Duodenal mucosa (tissue), 2 donors: ENCODE data around the gene PPP2R3A.
A peak's percentile ranks its signal among the peaks of the same experiment; 100 is the strongest.
"Not testable (repeated sequence)": the region's sequence is repeated elsewhere in the genome, so short reads cannot be mapped to it uniquely, and the experiment has no call there.

Experiments
- H3K27ac ChIP-seq: one replicate; pipeline ENCODE4 v1.7.0; 2013; ENCODE audit warnings: low read depth, low read length
- H3K27me3 ChIP-seq, 2 donors: one replicate each; pipeline ENCODE4 v1.7.0; 2013; ENCODE audit warnings: low read length in 2 of 2, control low read depth in 1 of 2; ENCODE audit not compliant: insufficient read depth in 2 of 2, control insufficient read depth in 1 of 2
- H3K36me3 ChIP-seq, 2 donors: one replicate each; pipeline ENCODE4 v1.7.0; 2013; ENCODE audit warnings: low read length in 2 of 2, control low read depth in 1 of 2; ENCODE audit not compliant: insufficient read depth in 2 of 2, control insufficient read depth in 1 of 2
- H3K4me1 ChIP-seq, 2 donors: one replicate each; pipeline ENCODE4 v1.7.0; 2013; ENCODE audit warnings: low read length in 2 of 2, control low read depth in 1 of 2; ENCODE audit not compliant: insufficient read depth in 2 of 2, control insufficient read depth in 1 of 2
- H3K4me3 ChIP-seq, 2 donors: one replicate each; pipeline ENCODE4 v1.7.0; 2013; ENCODE audit warnings: low read length in 2 of 2, low read depth in 1 of 2
- H3K9ac ChIP-seq, 2 donors: one replicate each; pipeline ENCODE4 v1.7.0; 2013; ENCODE audit warnings: low read length in 2 of 2, low read depth in 1 of 2
- H3K9me3 ChIP-seq, 2 donors: one replicate each; pipeline ENCODE4 v1.7.0; 2013; ENCODE audit warnings: low read length in 2 of 2, control low read depth in 1 of 2; ENCODE audit not compliant: control insufficient read depth in 1 of 2

The PPP2R3A gene

DNA sequence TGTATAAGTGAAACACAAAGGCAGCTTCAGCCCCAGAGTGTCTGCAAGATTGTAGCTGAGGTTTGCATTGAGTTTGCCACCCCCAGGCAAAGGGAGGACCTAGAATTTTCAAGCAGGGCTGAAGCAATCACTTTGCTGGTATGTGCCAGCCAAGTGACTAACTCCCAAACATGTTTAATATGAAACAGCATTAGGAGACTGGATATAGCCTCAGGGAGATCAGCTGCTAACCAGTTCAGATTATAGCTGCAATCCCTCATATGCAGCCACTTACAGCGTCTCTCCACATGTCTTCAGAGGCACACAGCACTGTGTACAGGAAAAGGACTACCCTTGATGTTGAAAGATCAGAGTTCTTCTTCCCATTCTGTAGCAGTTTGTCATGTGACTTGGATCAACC lies 38.4 kb upstream of the PPP2R3A start:
- Histone ChIP-seq H3K4me3 (no peak overlapping the region), H3K27me3 (no peaks in the 10 kb centered on the region), H3K9ac (no peak overlapping the region), H3K36me3 (no peaks in the 10 kb centered on the region), H3K9me3 (no peaks in the 10 kb centered on the region), H3K27ac (no peak overlapping the region), H3K4me1 (no peaks in the 10 kb centered on the region)

DNA sequence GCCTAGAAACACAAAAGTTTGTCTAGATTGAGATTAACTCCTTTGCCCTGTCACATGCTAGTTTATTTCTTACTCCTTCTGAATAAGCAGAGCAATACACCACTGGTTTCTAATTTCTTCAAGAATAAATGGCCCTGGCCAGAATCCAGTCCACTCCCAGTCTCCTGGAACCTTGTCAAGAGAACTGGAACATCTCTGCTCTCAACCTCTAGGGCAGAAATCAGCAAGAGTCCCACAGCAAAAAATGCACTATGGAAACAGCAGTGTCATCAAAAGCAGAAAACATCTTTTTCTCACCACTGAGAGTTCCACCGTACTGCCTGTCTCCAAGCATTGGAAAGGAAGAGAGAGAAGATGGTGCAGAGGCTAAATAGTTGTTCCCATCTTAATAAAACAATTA lies 35.9 kb upstream of the PPP2R3A start:
- Histone ChIP-seq H3K27me3 (no peaks in the 10 kb centered on the region), H3K27ac (no peak overlapping the region), H3K4me3 (no peak overlapping the region), H3K4me1 (no peaks in the 10 kb centered on the region), H3K9ac (no peak overlapping the region), H3K9me3 (no peaks in the 10 kb centered on the region), H3K36me3 (no peaks in the 10 kb centered on the region)

DNA sequence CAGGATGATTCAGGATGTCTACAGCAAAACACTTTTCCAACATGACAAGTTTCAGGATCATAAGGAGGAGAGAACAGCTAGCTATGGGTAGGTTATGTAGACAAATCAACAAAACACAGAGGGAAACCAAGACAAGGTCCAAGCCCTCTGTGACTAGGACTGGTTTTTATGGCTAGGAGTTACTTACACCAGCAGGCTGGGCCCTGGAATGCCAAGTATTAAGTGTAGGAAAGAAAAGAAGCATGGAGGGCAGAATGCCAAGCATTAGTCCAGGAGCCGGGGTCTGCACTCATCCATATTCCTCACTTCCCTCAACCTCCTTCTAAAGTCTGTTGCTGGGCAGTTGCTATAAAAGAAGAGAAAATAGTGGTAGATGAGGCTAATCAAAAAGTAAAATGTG lies 35.3 kb upstream of the PPP2R3A start:
- H3K27me3 ChIP-seq: no peaks in the 10 kb centered on the region
- no peak overlapping the region for H3K27ac ChIP-seq
- H3K9ac ChIP-seq: no peak overlapping the region
- no peaks in the 10 kb centered on the region for H3K9me3 ChIP-seq
- H3K4me3 ChIP-seq: no peak overlapping the region
- no peaks in the 10 kb centered on the region for H3K4me1 ChIP-seq
- no peaks in the 10 kb centered on the region for H3K36me3 ChIP-seq

DNA sequence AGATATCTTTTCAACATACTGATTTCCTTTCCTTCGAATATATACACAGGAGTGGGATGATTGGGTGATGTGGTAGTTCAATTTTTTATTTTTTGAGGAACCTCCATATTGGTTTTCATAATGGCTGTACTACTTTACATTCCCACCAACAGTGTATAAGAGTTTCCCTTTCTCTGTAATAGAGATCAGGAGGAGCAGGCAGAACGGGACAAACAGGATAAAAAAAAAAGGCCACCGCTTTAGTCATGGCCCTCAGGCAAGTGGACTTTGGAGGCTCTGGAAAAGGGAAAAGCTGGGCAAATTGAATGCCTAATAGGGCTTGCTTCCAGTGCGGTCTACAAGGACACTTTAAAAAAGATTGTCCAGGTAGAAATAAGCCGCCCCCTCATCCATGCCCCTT lies 30.4 kb upstream of the PPP2R3A start:
- H3K4me3 ChIP-seq, H3K9ac ChIP-seq, H3K4me1 ChIP-seq, H3K36me3 ChIP-seq, H3K27me3 ChIP-seq, H3K9me3 ChIP-seq, H3K27ac ChIP-seq: not testable (repeated sequence)

DNA sequence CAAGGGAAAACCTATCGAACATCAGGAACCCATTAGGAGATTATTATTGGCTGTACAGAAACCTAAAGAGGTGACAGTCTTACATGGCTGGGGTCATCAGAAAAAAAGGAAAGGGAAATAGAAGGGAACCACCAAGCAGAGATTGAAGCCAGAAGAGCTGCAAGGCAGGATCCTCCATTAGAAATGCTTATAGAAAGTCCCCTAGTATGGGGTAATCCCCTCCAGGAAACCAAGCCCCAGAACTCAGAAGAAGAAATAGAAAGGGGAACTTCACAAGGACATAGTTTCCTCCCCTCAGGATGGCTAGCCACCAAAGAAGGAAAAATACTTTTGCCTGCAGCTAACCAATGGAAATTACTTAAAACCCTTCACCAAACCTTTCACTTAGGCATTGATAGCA lies 27.8 kb upstream of the PPP2R3A start:
- not testable (repeated sequence) for H3K27me3 ChIP-seq, H3K4me3 ChIP-seq

DNA sequence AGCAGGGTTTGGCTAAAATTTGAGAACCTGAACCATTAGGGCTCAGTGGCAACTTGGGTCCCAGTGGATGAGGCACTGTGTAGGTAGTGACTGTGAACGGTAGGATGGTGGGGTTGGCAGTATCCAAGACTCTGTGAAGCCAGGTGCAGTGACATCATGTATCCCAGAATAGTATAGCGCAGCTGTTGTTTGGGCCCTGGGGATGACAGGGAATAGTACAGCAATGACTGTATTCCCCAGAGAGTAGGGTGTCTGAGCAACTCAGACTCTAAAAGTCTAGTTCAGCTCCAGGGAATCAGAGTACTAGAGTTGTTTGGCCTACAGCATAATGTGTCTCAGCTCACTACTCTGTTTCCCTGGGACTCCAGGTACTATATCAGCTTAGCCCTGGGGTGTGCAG lies 20.7 kb upstream of the PPP2R3A start:
- no peak overlapping the region for H3K9ac ChIP-seq
- H3K4me1 ChIP-seq: no peaks in the 10 kb centered on the region
- no peaks in the 10 kb centered on the region for H3K9me3 ChIP-seq
- H3K36me3 ChIP-seq: no peaks in the 10 kb centered on the region
- no peak overlapping the region for H3K4me3 ChIP-seq
- no peaks in the 10 kb centered on the region for H3K27me3 ChIP-seq
- no peak overlapping the region for H3K27ac ChIP-seq

More for the DNA sequence above, 27.8 kb upstream of the PPP2R3A start:
- H3K9me3 ChIP-seq, H3K27ac ChIP-seq, H3K36me3 ChIP-seq, H3K9ac ChIP-seq, H3K4me1 ChIP-seq: not testable (repeated sequence)

DNA sequence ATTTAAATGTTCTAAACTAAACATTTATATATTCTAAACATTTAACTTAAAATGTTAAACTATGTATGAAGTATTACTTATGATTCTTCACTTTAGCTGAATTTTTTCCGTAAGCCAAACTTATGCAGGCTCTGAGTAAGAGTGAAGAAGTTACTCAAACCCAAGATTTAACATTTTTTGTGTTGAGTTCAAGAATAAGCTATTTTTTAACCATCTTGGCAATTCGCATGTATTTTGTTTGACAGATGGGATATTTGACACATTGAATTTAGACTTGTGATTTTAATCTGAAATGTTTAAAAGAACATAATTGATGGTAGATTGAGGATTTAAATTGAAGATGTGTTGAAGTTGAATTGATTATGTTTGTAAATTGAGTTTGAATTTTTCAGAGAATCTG lies 14.6 kb upstream of the PPP2R3A start:
- Histone ChIP-seq H3K4me3 (no peak overlapping the region), H3K27me3 (no peaks in the 10 kb centered on the region), H3K9me3 (no peaks in the 10 kb centered on the region), H3K4me1 (no peaks in the 10 kb centered on the region), H3K27ac (no peak overlapping the region), H3K9ac (no peak overlapping the region), H3K36me3 (no peaks in the 10 kb centered on the region)

DNA sequence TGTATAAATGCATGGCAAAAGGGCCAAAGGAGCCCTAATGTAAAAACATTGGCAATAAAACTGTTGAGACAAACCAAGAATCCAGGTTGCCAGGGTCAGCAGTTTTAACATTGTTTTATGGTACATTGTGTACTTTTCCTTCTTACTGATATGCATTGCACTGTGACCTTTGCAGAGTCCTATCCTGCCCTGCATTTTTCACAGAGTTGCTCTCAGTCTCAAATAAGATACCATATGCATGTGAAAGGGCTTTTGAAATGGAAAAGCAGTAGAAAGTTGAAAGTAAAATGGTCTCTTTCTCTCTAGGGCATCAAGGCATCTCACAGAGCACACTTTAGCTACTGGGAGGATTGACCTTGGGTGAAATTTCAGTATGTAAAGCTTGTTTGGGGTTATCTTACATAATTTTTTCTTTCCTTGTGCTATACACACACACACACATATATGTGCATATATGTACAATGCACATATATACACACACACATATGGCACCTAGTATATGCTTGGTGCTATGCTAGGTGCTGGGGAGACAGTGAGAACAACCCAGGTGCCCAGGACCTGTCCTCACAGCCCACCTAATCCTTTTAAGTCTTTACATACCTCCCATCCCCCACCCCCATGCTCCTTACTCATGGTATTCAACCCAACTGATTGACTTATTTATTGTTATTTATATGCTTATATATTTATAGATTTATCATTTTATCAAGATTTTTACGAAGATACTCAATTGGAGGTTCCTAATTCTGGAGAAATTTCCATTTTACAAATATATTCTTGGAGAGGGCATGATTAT lies 1.2 kb upstream of the PPP2R3A start:
- Histone ChIP-seq H3K4me1 (peaks cover 10 to 23% of the 10 kb centered on the region in 2 donors), H3K9me3 (peaks cover under 1 to 1% of the 10 kb centered on the region in 2 donors), H3K9ac (no peak overlapping the region), H3K27ac (no peak overlapping the region), H3K36me3 (no peaks in the 10 kb centered on the region), H3K27me3 (no peaks in the 10 kb centered on the region), H3K4me3 (peak overlapping the region; percentile 1 to 20)

DNA sequence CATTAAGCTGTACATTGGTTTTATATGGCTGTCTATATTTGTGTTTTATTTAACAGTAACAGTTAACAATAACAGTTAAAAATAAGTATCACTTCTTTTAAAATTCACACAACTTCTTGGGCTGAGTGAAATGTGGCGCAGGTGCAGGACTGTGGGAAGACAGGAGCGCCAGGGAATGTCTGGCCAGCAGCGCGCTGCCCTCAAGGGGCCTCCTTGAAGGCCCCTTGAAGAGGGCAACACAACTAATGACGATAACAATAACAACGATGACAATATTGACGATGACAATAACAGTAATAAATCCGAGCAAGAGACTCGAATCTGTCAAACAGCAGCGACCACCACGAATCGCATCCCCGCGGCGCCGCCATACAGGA lies 411 bp upstream of the PPP2R3A start:
- Histone ChIP-seq H3K4me1 (peaks cover 10 to 23% of the 10 kb centered on the region in 2 donors), H3K9me3 (no peaks in the 10 kb centered on the region), H3K27ac (no peak overlapping the region), H3K9ac (peak overlapping the region in 1 of 2 donors; percentile 3), H3K27me3 (no peaks in the 10 kb centered on the region), H3K36me3 (no peaks in the 10 kb centered on the region), H3K4me3 (peak overlapping the region; percentile 63 to 69)

DNA sequence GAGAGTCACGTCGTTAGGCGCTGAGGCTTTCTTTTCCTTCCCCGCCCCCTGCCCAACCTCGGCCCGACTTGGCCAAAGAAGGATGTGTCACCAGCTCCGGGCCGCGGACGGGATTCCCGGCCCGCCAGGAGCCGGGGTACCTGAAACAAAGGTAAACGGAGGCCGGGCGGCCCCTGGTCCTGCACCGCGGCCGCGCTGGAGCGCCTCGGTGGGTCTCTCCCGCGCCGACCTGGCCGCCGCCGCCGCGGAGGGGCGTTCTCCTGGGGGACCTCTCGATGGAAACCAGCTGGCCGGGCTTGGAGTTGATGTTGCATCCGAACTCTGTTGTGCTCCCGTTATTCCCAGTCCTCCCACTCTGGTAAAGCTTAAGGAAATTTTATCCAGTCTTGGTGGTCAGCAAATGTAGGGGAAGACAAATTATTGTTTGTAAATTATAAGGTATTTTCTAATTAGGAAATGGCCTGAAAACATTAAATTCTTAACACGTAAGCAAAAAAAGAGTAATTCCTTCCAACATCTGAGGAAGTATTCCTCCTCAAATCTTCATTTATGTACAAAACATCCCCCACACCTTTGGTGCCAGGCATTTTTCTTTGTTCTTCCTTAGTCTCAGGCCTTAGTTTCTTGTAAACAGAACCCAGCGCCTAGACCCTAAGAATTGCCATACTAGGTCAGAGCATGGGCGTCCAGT lies 888 bp downstream of the PPP2R3A start:
- peak overlapping the region; percentile 81 for H3K27ac ChIP-seq
- no peaks in the 10 kb centered on the region for H3K9me3 ChIP-seq
- H3K27me3 ChIP-seq: no peaks in the 10 kb centered on the region
- no peaks in the 10 kb centered on the region for H3K36me3 ChIP-seq
- H3K4me1 ChIP-seq: peaks cover 10 to 23% of the 10 kb centered on the region in 2 donors
- H3K4me3 ChIP-seq: peak overlapping the region; percentile 69 to 73
- H3K9ac ChIP-seq: peak overlapping the region; percentile 28 to 63
